Mesenchymal stem cell (in vitro differentiated cells and primary cell): ENCODE data around the gene OR2F1.

ENCODE experiments used
- DNase-seq: peaks from one replicate; pipeline ENCODE4 v3.0.0-alpha.2; 2013
- H2AFZ ChIP-seq: one replicate; pipeline ENCODE4 v1.6.1; 2013; ENCODE audit warnings: low read depth, mild to moderate bottlenecking, control low read depth, inconsistent platforms, low read length, moderate library complexity
- H2AK5ac ChIP-seq: 2 replicates; pipeline ENCODE4 v1.6.1; 2013; ENCODE audit warnings: low read length, moderate library complexity, mild to moderate bottlenecking, inconsistent platforms; ENCODE audit not compliant: severe bottlenecking
- H2BK120ac ChIP-seq: one replicate; pipeline ENCODE4 v1.6.1; 2013; ENCODE audit warnings: low read depth, mild to moderate bottlenecking, inconsistent platforms, low read length, moderate library complexity
- H2BK12ac ChIP-seq, 2 experiments: one replicate each; pipeline ENCODE4 v1.6.1; 2013; ENCODE audit warnings: inconsistent platforms in 2 of 2, low read length in 2 of 2, mild to moderate bottlenecking in 2 of 2, moderate library complexity in 2 of 2, control low read depth in 1 of 2
- H2BK15ac ChIP-seq: one replicate; pipeline ENCODE4 v1.6.1; 2013; ENCODE audit warnings: mild to moderate bottlenecking, low read depth, inconsistent platforms; ENCODE audit not compliant: poor library complexity, severe bottlenecking
- H2BK5ac ChIP-seq: 2 replicates; pipeline ENCODE4 v1.6.1; 2013; ENCODE audit warnings: low read depth, mild to moderate bottlenecking, low read length, control low read depth, inconsistent platforms; ENCODE audit not compliant: poor library complexity, severe bottlenecking
- H3K14ac ChIP-seq, 2 experiments: one replicate each; pipeline ENCODE4 v1.6.1; 2013; ENCODE audit warnings: inconsistent platforms in 2 of 2, low read length in 2 of 2, control low read depth in 1 of 2, mild to moderate bottlenecking in 1 of 2, moderate library complexity in 1 of 2
- H3K18ac ChIP-seq, 2 experiments: one replicate each; pipeline ENCODE4 v1.6.1; 2013; ENCODE audit warnings: inconsistent platforms in 2 of 2, low read length in 2 of 2, control low read depth in 1 of 2, low read depth in 1 of 2, mild to moderate bottlenecking in 1 of 2
- H3K23ac ChIP-seq, 2 experiments: one replicate each; pipeline ENCODE4 v1.6.1; 2013; ENCODE audit warnings: inconsistent platforms in 2 of 2, low read length in 2 of 2, mild to moderate bottlenecking in 2 of 2, moderate library complexity in 2 of 2, control low read depth in 1 of 2
- H3K27ac ChIP-seq: 2 replicates; pipeline ENCODE4 v1.5.1; 2013; ENCODE audit warnings: mild to moderate bottlenecking, moderate library complexity, low read length, control low read depth, inconsistent platforms; ENCODE audit not compliant: poor library complexity, severe bottlenecking
- H3K27me3 ChIP-seq, 2 experiments: 2 replicates each; pipeline versions ENCODE4 v1.6.1 to v1.7.0; 2013; ENCODE audit warnings: low read length in 2 of 2, mild to moderate bottlenecking in 2 of 2, moderate library complexity in 2 of 2, control low read depth in 1 of 2, inconsistent platforms in 1 of 2; ENCODE audit not compliant: control insufficient read depth in 1 of 2, insufficient read depth in 1 of 2
- H3K36me3 ChIP-seq, 2 experiments: 2 replicates each; pipeline versions ENCODE4 v1.6.1 to v1.7.0; 2013; ENCODE audit warnings: low read length in 2 of 2, control low read depth in 1 of 2, inconsistent platforms in 1 of 2, low read depth in 1 of 2, mild to moderate bottlenecking in 1 of 2; ENCODE audit not compliant: insufficient read depth in 2 of 2, control insufficient read depth in 1 of 2
- H3K4ac ChIP-seq, 2 experiments: one replicate each; pipeline ENCODE4 v1.6.1; 2013; ENCODE audit warnings: inconsistent platforms in 2 of 2, low read length in 2 of 2, mild to moderate bottlenecking in 2 of 2, moderate library complexity in 2 of 2, control low read depth in 1 of 2, low read depth in 1 of 2
- H3K4me1 ChIP-seq: 2 replicates; pipeline ENCODE4 v1.6.1; 2013; ENCODE audit warnings: low read depth, low read length, control low read depth; ENCODE audit not compliant: control insufficient read depth, insufficient read depth
- H3K4me2 ChIP-seq: 2 replicates; pipeline ENCODE4 v1.6.1; 2013; ENCODE audit warnings: low read length, mild to moderate bottlenecking, inconsistent platforms; ENCODE audit not compliant: poor library complexity, severe bottlenecking
- H3K4me3 ChIP-seq, 2 experiments: 2 replicates each; pipeline versions ENCODE4 v1.5.1 to v1.7.0; 2013; ENCODE audit warnings: low read length in 2 of 2, mild to moderate bottlenecking in 2 of 2, control low read depth in 1 of 2, low read depth in 1 of 2; ENCODE audit not compliant: insufficient read depth in 1 of 2
- H3K79me1 ChIP-seq: replicated peaks from 2 replicates; pipeline ENCODE4 v1.6.1; 2013; ENCODE audit warnings: mild to moderate bottlenecking, control low read depth, low read length, inconsistent platforms; ENCODE audit not compliant: poor library complexity, severe bottlenecking
- H3K9ac ChIP-seq: 2 replicates; pipeline ENCODE4 v1.7.0; 2013; ENCODE audit warnings: mild to moderate bottlenecking, low read length, moderate library complexity
- H3K9me3 ChIP-seq: 2 replicates; pipeline ENCODE4 v1.7.0; 2013; ENCODE audit warnings: mild to moderate bottlenecking, low read length; ENCODE audit not compliant: control insufficient read depth
- H4K8ac ChIP-seq: one replicate; pipeline ENCODE4 v1.6.1; 2013; ENCODE audit warnings: inconsistent platforms, mild to moderate bottlenecking, low read length, moderate library complexity
- H4K91ac ChIP-seq: one replicate; pipeline ENCODE4 v1.6.1; 2013; ENCODE audit warnings: mild to moderate bottlenecking, low read length, inconsistent platforms
- WGBS: methylation state at CpG from one replicate; pipeline ENCODE4 v1.1.7; 2013; ENCODE audit warnings: mixed read lengths; 5-methylcytosine and 5-hydroxymethylcytosine counted together

The OR2F1 gene

GRCh38 chr7:143983960-143984359 is 29.3 kb downstream of the OR2F1 start:
- Histone ChIP-seq H2AFZ (no peak overlapping the region), H3K14ac (no peak overlapping the region), H4K91ac (no peak overlapping the region), H3K18ac (no peak overlapping the region), H2BK12ac (no peak overlapping the region), H3K79me1 (no peaks in the 10 kb centered on the region), H3K4me1 (no peaks in the 10 kb centered on the region), H3K9ac (no peak overlapping the region), H4K8ac (no peak overlapping the region), H2BK5ac (no peak overlapping the region), H3K36me3 (no peaks in the 10 kb centered on the region), H2BK15ac (no peak overlapping the region), H2BK120ac (no peak overlapping the region), H2AK5ac (no peak overlapping the region), H3K4me2 (no peak overlapping the region), H3K23ac (no peak overlapping the region), H3K4me3 (no peak overlapping the region), H3K27me3 (no peaks in the 10 kb centered on the region), H3K27ac (no peak overlapping the region), H3K9me3 (no peaks in the 10 kb centered on the region), H3K4ac (no peak overlapping the region)
- 97% methylated on average over 3 of the region's 5 CpGs for WGBS
- DNase-seq, result no peak

DNA sequence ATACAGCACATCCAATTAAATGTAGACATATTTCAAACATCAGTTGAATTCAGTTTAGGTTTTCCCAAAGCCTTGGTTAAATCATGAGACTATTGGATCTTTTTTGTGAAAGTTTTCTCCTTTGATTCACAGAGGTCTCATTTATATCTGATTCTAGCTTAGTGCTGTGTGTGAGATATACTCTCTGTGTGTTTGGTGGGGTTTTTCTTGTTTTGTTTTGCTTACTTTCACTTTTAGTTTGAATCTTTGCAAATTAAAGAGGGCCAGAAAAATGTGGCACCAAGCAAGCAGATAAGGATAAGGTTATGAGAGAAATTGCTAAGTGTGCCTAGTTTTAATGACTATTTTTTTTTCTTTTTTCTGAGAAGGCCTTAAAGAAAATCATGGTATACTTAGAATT is 32.9 kb downstream of the OR2F1 start:
- Histone ChIP-seq H3K27ac (no peak overlapping the region), H3K9me3 (no peaks in the 10 kb centered on the region), H3K23ac (no peak overlapping the region), H2AK5ac (no peak overlapping the region), H3K27me3 (no peaks in the 10 kb centered on the region), H2BK12ac (no peak overlapping the region), H2BK15ac (no peak overlapping the region), H3K79me1 (no peaks in the 10 kb centered on the region), H3K4me1 (no peaks in the 10 kb centered on the region), H3K9ac (no peak overlapping the region), H4K8ac (no peak overlapping the region), H3K14ac (no peak overlapping the region), H3K4me3 (no peak overlapping the region), H3K18ac (no peak overlapping the region), H3K36me3 (no peaks in the 10 kb centered on the region), H3K4me2 (no peak overlapping the region), H4K91ac (no peak overlapping the region), H2AFZ (no peak overlapping the region), H2BK120ac (no peak overlapping the region), H2BK5ac (no peak overlapping the region), H3K4ac (no peak overlapping the region)
- DNase-seq, result peak; percentile 9

GRCh38 chr7:143988976-143989745 is 34.5 kb downstream of the OR2F1 start:
- H3K4me2 ChIP-seq, result no peak overlapping the region
- H3K27ac ChIP-seq, result no peak overlapping the region
- H3K79me1 ChIP-seq, result no peaks in the 10 kb centered on the region
- no peak overlapping the region for H2BK15ac ChIP-seq
- no peak overlapping the region for H4K91ac ChIP-seq
- H2BK120ac ChIP-seq, result no peak overlapping the region
- WGBS, result 81% methylated on average over 3 of the region's 5 CpGs
- H2BK5ac ChIP-seq, result no peak overlapping the region
- H3K4me1 ChIP-seq, result no peaks in the 10 kb centered on the region
- no peak overlapping the region for H3K4me3 ChIP-seq
- no peak overlapping the region for H4K8ac ChIP-seq
- H3K9me3 ChIP-seq, result no peaks in the 10 kb centered on the region
- H3K27me3 ChIP-seq, result no peaks in the 10 kb centered on the region
- H2AK5ac ChIP-seq, result no peak overlapping the region
- no peak overlapping the region for H2BK12ac ChIP-seq
- H3K36me3 ChIP-seq, result no peaks in the 10 kb centered on the region
- H3K18ac ChIP-seq, result peak overlapping the region in 1 of 2 experiments; percentile 38
- H3K23ac ChIP-seq, result no peak overlapping the region
- no peak overlapping the region for H3K9ac ChIP-seq
- no peak overlapping the region for H3K4ac ChIP-seq
- H3K14ac ChIP-seq, result peak overlapping the region in 1 of 2 experiments; percentile 8
- peak; percentile 12 for DNase-seq
- H2AFZ ChIP-seq, result no peak overlapping the region

GRCh38 chr7:143992670-143993069 is 38.0 kb downstream of the OR2F1 start:
- Histone ChIP-seq H4K8ac (no peak overlapping the region), H3K18ac (no peak overlapping the region), H3K27ac (no peak overlapping the region), H3K27me3 (no peaks in the 10 kb centered on the region), H3K4me2 (no peak overlapping the region), H2BK120ac (no peak overlapping the region), H3K14ac (no peak overlapping the region), H2AK5ac (no peak overlapping the region), H2BK15ac (no peak overlapping the region), H3K9me3 (no peaks in the 10 kb centered on the region), H4K91ac (no peak overlapping the region), H3K4ac (no peak overlapping the region), H3K9ac (no peak overlapping the region), H2BK12ac (no peak overlapping the region), H3K23ac (no peak overlapping the region), H3K4me3 (no peak overlapping the region), H3K79me1 (no peaks in the 10 kb centered on the region), H2BK5ac (no peak overlapping the region), H3K4me1 (no peaks in the 10 kb centered on the region), H2AFZ (no peak overlapping the region), H3K36me3 (no peaks in the 10 kb centered on the region)
- no peak for DNase-seq
